Measurements from ENCODE around the gene MRPL11. TPM values are rescaled to one million over a fixed set of nuclear protein-coding genes. Genes with fewer than 3 reads are reported as not detected.

Gene MRPL11
- total RNA-seq, 2 donors from 2014 or later = 55.6 to 122 TPM

- no peak for DNase-seq
- intact Hi-C loops (cut with DNase I) = no loop called here
- no peaks in the 10 kb centered on the region for H3K9me3 ChIP-seq
- peak; percentile 66 for TF ChIP-seq CTCF (IDR thresholded peaks at IDR 0.05)
- peak overlapping the region; percentile 85 to 98 for H3K9ac ChIP-seq (ENCODE audit: low read depth in 2 of 2, low read length in 2 of 2)
- no peaks in the 10 kb centered on the region for H3K27me3 ChIP-seq
- H3K4me3 ChIP-seq = peak overlapping the region; percentile 74
- no peaks in the 10 kb centered on the region for H3K36me3 ChIP-seq
- H3K4me1 ChIP-seq = no peaks in the 10 kb centered on the region
- H3K27ac ChIP-seq = peak overlapping the region; percentile 91
Measured at GRCh38 chr11:66478729-66479393, 40.2 kb upstream of the MRPL11 start.

DNA sequence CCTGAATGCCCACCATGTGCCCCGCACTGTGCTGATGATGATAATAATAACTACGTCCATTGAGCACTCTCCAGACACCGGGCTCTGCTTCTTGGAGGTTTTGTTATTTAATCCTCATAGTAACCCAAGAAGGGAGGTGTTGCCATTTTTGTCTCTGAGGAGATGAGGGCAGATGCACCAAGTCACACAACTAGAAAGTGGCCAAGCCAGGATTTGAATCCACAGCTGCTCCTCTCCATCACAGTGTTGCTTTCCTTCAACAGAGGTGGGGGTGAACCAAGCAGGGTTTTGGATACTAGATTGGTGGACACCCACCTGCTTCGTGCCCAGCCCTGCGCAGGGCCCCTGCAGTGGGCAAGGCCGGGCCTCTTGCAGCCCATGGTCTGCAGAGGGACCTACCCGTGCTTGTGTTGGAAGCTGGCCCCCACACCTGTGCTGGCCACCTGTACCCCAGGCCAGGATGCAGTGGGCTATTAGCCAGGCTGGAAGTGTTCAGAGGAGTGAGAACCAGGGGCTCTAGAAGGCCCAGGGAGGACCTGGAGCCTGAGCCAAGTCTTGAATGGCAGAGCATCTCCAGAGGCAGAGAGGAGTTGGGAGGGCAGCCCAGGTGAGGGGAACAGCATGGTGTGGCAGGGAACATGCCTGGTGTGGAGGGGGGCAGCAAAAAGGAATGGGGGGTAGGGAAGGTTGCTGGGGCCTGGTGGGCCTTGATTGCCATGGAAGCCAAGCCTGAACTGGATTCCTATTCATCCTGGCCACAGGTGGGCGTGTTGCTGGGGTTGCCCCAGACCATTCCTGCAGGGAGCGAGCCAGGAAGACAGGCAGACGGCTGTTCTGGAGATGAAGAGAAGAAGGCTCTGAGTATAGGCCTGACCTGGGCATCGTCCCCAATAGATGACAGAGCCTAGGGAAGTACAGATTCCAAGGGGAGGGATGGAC lies 38.9 kb upstream of the MRPL11 start:
- no peak overlapping the region for H3K9ac ChIP-seq (ENCODE audit: low read depth in 2 of 2, low read length in 2 of 2)
- H3K9me3 ChIP-seq = no peaks in the 10 kb centered on the region
- no peak for TF ChIP-seq CTCF (IDR thresholded peaks at IDR 0.05)
- H3K4me1 ChIP-seq = no peaks in the 10 kb centered on the region
- H3K4me3 ChIP-seq = no peak overlapping the region
- H3K27me3 ChIP-seq = no peaks in the 10 kb centered on the region
- H3K36me3 ChIP-seq = no peaks in the 10 kb centered on the region
- intact Hi-C loops (cut with DNase I) = no loop called here
- no peak overlapping the region for H3K27ac ChIP-seq
- DNase-seq = no peak

DNA sequence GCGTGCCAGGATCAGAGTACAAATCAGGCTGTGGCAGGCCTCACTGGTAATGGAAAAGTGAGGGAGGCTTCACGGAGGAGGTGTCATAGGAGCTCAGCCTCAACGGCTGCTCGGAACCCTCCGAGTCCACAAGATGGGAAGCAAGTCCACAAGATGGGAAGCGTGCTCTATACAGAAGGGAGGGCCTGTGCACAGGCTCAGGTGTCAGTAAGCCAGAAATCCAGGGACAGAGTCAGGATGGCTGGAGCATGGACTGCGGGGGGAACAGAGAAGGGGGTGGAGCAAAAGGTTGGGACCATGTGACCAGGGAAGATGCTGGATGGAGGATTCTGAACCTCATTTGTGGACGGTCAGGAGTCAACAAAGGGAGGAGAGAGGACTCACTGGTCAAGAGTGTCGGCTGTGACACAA lies 38.2 kb upstream of the MRPL11 start:
- H3K4me1 ChIP-seq = no peaks in the 10 kb centered on the region
- H3K9me3 ChIP-seq = no peaks in the 10 kb centered on the region
- no peaks in the 10 kb centered on the region for H3K27me3 ChIP-seq
- TF ChIP-seq CTCF (IDR thresholded peaks at IDR 0.05) = no peak
- intact Hi-C loops (cut with DNase I) = no loop called here
- no peak overlapping the region for H3K27ac ChIP-seq
- no peak for DNase-seq
- no peaks in the 10 kb centered on the region for H3K36me3 ChIP-seq
- no peak overlapping the region for H3K9ac ChIP-seq (ENCODE audit: low read depth in 2 of 2, low read length in 2 of 2)
- no peak overlapping the region for H3K4me3 ChIP-seq

- H3K27me3 ChIP-seq = no peaks in the 10 kb centered on the region
- H3K4me1 ChIP-seq = no peaks in the 10 kb centered on the region
- no peak for TF ChIP-seq CTCF (IDR thresholded peaks at IDR 0.05)
Measured at GRCh38 chr11:66476173-66476840, 37.7 kb upstream of the MRPL11 start.

GRCh38 chr11:66475349-66476172 lies 36.9 kb upstream of the MRPL11 start:
- Histone ChIP-seq H3K27ac (no peak overlapping the region), H3K9me3 (no peaks in the 10 kb centered on the region), H3K9ac (ENCODE audit: low read depth in 2 of 2, low read length in 2 of 2) (no peak overlapping the region), H3K36me3 (no peaks in the 10 kb centered on the region), H3K27me3 (no peaks in the 10 kb centered on the region), H3K4me3 (no peak overlapping the region), H3K4me1 (no peaks in the 10 kb centered on the region)
- no peak for DNase-seq
- no peak for TF ChIP-seq CTCF (IDR thresholded peaks at IDR 0.05)
- intact Hi-C loops (cut with DNase I) = no loop called here

More at GRCh38 chr11:66476173-66476840, 37.7 kb upstream of the MRPL11 start:
- Histone ChIP-seq H3K27ac (no peak overlapping the region), H3K9me3 (no peaks in the 10 kb centered on the region), H3K36me3 (no peaks in the 10 kb centered on the region), H3K9ac (ENCODE audit: low read depth in 2 of 2, low read length in 2 of 2) (no peak overlapping the region), H3K4me3 (no peak overlapping the region)
- no peak for DNase-seq
- intact Hi-C loops (cut with DNase I) = no loop called here
